ENCODE measurements around the gene HINT2.

DNA sequence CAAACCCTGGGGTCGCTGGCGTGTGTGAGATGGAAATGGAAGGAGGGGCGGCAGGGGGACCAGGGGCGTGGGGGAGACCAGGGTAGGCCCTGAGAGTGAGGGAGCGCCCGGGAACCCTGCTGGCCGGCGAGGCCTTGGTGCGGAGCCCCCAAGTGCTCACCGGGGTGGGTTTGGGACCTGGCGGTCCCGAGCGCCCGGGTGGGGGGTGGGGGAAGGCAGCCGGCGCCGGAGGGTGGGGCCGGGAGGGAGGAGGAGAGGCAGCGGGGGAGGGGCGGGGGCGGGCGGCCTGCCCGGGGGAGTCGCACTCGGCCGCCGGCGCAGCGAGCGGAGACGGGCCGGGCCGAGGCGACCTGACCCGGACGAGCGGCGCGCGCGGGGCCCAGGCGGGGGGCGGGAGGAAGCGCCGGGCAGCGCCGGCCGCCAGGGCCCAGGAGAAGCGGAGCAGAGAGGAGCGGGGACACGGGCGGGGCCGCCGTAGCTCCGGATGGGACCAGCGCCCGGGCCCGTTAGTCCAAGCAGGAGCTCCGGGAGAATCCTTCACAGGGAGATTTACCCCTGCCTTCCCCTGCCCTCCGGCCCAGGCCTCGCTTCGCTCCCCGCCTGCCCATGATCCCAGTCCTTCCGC is 23.4 kb downstream of the HINT2 start, which contains the start of gene NPR2:
- TF ChIP-seq FOXK2 (IDR thresholded peaks at IDR 0.05) (no peak), SP1 (IDR thresholded peaks at IDR 0.05) (no peak), BHLHE40 (IDR thresholded peaks at IDR 0.05; ENCODE audit: borderline replicate concordance) (no peak), LEF1 (IDR thresholded peaks at IDR 0.05; ENCODE audit: borderline replicate concordance) (no peak), SUZ12 (IDR thresholded peaks at IDR 0.05) (no peak), HDGF (IDR thresholded peaks at IDR 0.05; ENCODE audit: borderline replicate concordance) (no peak), ZNF384 (IDR thresholded peaks at IDR 0.05) (no peak), FOXA1 (IDR thresholded peaks at IDR 0.05) (no peak)
